Activated naive CD4-positive, alpha-beta T cell treated with anti-CD3 and anti-CD28 coated beads, Interleukin-2, amount 50 U/mL, for 72 hours (primary cell): ENCODE data around the gene TIGAR. TPM values are rescaled to one million over a fixed set of nuclear protein-coding genes. Genes with fewer than 3 reads are reported as not detected.

ENCODE experiments used
- ATAC-seq, 2 donors: fragments of 150-1000 bp; cut with Tn5 transposase; 2 replicates each; pipeline ENCODE4 v1.10.0; 2021; ENCODE audit warnings: mild to moderate bottlenecking in 2 of 2, moderate library complexity in 2 of 2
- DNase-seq, 2 donors: peaks; one replicate each; pipeline ENCODE4 v3.0.0; 2021 to 2022; ENCODE audit warnings: low spot score in 2 of 2
- H3K27ac Mint-ChIP-seq, 2 donors: one replicate each; pipeline ENCODE4 v1.8.0; 2022; ENCODE audit warnings: mild to moderate bottlenecking in 2 of 2, mixed read lengths in 2 of 2
- H3K36me3 Mint-ChIP-seq, 2 donors: one replicate each; pipeline ENCODE4 v1.8.0; 2022; ENCODE audit warnings: mixed read lengths in 2 of 2
- H3K9me3 Mint-ChIP-seq, 2 donors: one replicate each; pipeline ENCODE4 v1.8.0; 2022; ENCODE audit warnings: mixed read lengths in 2 of 2
- total RNA-seq, 2 donors: library from RNA; stranded (reverse); gene quantifications; one replicate each; pipeline ENCODE4 v1.2.3, GENCODE V29; 2022

TIGAR gene
- total RNA-seq, 2 donors from 2014 or later = 3.8 to 17.0 TPM

DNA sequence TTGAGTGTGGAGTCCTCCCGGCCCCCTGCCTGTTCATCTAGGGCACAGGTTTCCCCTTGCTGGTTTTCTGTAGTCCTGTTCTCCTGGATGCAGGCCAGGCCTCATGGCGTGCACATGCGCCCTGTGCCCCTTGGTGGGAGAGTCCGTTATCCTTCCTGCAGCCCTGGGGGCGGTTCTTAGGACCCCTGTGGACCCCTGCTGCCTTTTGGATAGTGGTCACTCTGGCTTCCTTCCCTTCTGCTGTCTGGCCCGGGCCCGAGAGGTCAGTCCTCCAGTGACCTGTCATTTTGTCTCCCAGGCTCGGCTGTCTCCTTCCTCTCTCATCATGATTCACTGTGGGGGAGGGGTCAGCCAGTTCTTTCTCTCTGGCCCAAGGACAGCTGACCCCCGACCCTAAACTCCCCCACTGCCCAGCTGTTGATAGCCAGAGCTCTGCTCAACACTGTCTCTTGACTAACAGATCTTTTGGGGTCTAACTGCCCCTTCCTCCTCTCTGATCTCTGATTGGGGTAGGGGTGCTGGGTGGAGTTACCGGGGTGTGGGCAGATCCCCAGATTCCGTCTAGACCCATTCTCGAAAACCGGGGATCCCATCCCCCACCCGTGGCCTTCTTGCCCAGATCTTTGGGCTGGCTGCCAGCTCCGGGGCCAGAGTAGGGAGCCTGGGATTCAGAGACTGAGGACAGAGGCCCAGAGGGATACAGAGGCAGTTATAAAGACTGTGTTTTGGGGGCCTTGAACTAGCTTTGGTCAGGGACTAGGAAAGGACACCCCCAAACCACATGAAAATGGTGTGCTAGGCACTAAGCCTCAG, 40.5 kb upstream of the TIGAR start:
- H3K36me3 Mint-ChIP-seq = peaks cover 56 to 74% of the 10 kb centered on the region in 2 donors
- ATAC-seq = no peak
- H3K9me3 Mint-ChIP-seq = no peaks in the 10 kb centered on the region
- peak overlapping the region in 1 of 2 donors; percentile 95 for H3K27ac Mint-ChIP-seq
- no peak for DNase-seq

DNA sequence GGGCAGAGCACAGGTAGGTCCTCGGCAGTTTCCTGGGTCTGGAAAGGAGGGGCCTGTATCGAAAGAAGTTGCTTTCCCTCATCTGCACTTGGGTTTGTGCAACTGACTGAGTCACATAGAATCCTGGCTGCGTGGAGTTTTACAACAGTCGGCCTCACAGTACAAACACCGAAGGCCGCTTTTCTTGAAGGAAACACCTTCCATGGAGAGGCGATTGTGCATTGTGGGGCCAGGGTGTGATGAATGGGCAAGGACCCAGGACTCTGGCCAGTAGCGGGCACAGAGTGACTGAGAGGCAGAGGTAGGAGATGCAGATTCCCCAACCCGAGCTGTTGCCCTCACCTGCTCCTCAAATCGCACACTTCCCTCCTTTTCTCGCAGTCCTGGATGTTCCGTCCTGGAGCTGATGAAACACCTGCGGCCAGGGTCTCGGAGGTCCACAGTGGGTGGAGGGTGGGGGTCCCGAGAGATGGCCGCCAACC, 39.8 kb upstream of the TIGAR start:
- Mint-ChIP-seq H3K9me3 (no peaks in the 10 kb centered on the region), H3K36me3 (peaks cover 56 to 74% of the 10 kb centered on the region in 2 donors), H3K27ac (peak overlapping the region in 1 of 2 donors; percentile 95)
- ATAC-seq (no peak), DNase-seq (no peak)

DNA sequence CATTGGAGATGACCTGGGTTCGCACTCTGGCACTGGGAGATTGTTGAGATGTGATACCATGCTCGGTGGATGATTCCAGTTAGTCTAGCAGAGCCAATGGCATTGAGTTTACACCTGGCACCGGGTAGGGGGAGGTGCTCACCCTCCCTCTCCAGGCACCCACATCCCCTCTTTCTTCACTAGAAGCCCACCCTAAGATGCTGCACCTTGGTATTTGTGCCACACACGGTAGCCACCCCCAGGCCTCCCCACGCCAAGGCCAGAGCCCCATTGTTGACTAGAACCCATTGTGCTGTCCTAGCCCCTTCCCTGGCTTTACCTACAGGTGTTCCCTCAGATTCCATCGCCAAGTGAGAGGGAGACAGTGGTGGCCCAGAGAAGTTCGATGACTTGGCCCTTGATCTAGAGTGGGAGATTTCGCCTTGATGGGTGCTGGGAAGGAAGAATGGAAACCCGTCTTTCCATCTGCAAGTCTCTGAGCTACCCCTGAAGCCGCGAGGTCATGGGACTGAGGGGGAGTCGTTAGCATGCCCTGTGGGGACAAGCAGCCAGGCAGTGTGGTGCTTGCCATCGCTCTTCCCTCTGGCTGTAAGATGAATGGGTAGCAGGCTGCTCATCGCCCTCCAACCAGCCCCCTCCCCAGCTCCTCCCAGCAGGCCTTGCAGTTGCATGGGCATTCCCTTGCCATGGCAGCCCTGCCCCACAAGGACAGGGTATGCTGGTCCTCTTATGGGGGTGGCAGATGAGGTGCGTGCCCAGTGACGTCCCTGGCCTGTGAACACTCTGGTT, 38.7 kb upstream of the TIGAR start:
- peak in 1 of 2 donors; percentile 5 for ATAC-seq
- DNase-seq = no peak
- peak overlapping the region; percentile 29 to 87 for H3K27ac Mint-ChIP-seq
- H3K36me3 Mint-ChIP-seq = peaks cover 47 to 70% of the 10 kb centered on the region in 2 donors
- no peaks in the 10 kb centered on the region for H3K9me3 Mint-ChIP-seq

DNA sequence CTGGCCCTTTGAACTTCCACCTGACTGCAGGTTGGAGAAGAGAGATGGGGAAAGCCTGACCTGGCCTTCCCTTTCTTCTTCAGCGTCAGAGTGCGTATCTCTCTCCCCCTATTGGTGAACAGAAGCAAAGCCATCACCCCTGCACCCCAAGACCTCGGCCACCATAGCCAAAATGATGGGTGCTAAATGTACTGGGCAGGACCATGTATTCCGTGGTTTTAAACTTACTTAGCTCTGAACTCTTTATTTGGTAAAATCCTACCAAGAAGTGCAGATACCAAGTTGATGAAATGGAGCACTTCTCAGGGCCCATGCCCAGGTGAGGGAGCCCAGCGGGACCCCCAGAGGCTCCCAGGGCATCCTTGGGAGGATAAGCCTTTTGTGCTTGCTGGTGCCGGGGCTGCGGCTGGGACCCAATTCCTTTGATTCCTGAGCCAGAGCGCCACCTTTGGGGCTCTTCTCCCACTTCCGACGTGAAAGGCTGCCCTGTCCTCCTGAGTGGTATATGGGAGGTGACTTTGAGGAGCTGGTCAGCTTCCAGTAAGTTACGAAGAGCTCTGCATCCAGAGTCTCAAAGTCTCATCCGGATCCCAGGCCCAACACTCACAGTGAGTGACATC, 38.0 kb upstream of the TIGAR start:
- peak in 1 of 2 donors; percentile 5 for ATAC-seq
- Mint-ChIP-seq H3K27ac (peak overlapping the region; percentile 29), H3K9me3 (no peaks in the 10 kb centered on the region), H3K36me3 (peaks cover 45 to 71% of the 10 kb centered on the region in 2 donors)
- no peak for DNase-seq

DNA sequence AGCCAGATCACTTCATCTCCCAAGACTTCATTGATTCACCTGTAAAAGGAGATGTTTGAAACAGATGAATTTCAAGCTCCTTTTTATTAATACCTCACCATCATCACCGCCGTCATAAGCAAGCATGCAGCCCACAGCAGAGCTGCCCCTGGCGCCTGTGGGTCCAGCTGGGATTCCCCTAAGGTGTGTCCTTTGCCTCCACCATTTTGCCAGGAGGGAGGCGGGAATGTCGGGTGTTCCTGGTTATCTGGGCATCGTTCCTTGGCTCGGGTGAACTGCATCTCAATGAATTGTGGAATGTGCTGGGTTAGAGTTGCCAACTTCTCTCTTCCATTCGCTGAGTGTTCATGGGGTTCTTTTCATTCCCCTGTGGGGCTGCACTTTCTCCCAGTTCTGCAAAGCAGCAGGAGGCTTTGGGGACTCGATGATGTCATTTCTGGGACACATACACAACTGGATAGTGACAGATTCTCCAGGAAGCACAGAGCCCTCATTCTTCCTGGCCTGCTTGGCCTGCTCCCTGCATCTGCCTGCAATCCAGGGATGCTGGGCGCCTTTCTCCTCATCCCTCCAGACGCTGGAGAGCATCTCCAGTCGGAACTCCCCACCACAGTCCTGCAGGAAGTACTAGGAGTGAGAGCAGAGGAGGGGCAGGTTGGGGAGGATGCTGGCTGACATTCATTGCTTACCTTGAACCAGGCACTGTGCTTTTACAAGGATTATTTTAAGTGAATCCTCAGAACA, 37.3 kb upstream of the TIGAR start:
- ATAC-seq (no peak), DNase-seq (no peak)
- peaks cover 45 to 71% of the 10 kb centered on the region in 2 donors for H3K36me3 Mint-ChIP-seq
- H3K27ac Mint-ChIP-seq = peak overlapping the region; percentile 28 to 92
- H3K9me3 Mint-ChIP-seq = no peaks in the 10 kb centered on the region

DNA sequence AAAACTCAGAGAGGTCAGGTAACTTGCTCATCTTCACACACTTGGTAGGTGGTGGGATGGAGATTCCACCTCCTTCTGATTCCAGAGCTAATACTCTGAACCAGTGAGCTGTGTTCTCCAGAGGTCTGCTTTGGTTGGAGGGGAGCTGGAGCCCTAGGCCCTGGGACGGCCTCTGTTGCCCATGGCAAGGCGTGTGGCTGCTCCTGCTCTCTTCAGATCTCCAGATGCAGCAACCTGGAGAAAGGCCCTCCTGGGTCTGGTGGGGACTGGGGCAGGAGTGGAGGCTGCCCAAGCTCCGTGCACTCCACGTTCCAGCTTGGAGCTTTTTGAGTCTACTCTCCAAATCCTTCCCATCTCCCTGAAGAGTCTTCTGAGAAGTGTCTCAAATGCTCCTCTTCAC, 36.7 kb upstream of the TIGAR start:
- ATAC-seq (no peak), DNase-seq (no peak)
- H3K9me3 Mint-ChIP-seq = no peaks in the 10 kb centered on the region
- H3K36me3 Mint-ChIP-seq = peaks cover 44 to 71% of the 10 kb centered on the region in 2 donors
- no peak overlapping the region for H3K27ac Mint-ChIP-seq

DNA sequence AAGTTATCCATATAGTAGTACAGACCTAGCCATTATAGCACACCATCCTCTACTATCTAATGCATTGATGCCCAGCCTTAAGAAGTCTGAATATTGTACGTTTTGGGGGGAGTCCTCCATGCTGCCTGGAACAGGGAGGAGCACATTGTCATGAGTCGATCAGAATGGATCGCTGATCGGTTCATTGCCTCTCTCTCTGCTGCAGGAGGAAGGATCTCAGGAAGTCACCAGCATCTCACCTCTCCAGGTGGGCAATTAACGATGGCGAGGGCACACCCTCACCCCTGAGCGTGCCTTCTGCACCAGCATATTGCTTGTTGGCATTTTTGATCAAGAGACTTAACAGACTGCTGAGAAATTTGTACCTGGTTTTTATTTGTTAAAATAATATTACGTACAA, 35.9 kb upstream of the TIGAR start:
- DNase-seq (no peak), ATAC-seq (no peak)
- peaks cover 43 to 73% of the 10 kb centered on the region in 2 donors for H3K36me3 Mint-ChIP-seq
- no peaks in the 10 kb centered on the region for H3K9me3 Mint-ChIP-seq
- peak overlapping the region; percentile 26 to 55 for H3K27ac Mint-ChIP-seq

DNA sequence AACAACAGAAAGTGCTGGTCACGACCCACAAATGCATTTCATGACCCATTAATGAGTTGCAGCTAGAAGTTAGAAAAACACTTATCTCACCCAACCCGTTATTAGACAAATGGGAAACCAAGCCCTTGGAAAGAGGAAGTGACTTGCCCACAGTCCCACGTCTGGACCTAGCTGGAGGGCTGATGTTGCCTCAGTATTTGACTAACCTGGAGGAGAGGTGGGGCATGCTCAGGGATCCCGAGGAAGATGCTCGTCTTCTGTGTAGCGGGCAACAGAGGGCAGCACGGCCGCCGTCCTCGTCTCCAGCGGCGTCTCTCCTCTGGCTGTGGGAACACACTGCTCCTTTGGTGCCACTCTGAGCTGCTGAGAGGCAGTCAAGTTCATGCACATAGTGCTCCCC, 34.8 kb upstream of the TIGAR start:
- Mint-ChIP-seq H3K36me3 (peaks cover 41 to 76% of the 10 kb centered on the region in 2 donors), H3K9me3 (no peaks in the 10 kb centered on the region)
- ATAC-seq = no peak

DNA sequence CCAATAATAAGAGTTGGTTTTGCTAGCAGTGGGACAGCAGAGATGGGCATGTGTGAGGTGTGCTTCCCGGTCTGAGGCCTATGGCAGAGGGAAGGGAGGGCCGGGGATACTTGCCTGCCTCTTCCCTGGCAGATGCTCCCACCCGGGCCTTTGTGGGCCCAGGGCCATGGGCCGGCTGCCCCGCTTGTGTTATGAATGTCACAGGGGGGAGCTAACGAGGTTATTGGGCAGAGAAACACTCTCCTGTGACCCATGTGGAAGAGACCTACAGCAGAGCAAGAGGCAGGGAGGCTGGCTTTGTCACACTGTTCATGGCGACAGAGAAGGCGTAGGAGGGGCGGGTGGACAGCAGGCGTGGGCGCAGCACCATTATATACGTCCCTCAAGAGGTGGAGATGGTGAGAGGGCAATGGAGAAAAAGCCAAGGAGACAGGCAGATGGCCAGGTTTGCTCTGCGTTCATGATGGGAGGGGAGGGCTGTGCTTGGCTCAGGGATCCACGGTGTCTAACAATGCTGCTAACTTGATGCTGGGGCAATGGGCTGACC, 34.2 kb upstream of the TIGAR start:
- ATAC-seq (peak in 1 of 2 donors; percentile 24), DNase-seq (no peak)
- H3K9me3 Mint-ChIP-seq = no peaks in the 10 kb centered on the region
- peaks cover 41 to 77% of the 10 kb centered on the region in 2 donors for H3K36me3 Mint-ChIP-seq
- H3K27ac Mint-ChIP-seq = peak overlapping the region; percentile 4 to 92

More for the DNA sequence above, 34.8 kb upstream of the TIGAR start:
- peak overlapping the region in 1 of 2 donors; percentile 92 for H3K27ac Mint-ChIP-seq
- DNase-seq = no peak

DNA sequence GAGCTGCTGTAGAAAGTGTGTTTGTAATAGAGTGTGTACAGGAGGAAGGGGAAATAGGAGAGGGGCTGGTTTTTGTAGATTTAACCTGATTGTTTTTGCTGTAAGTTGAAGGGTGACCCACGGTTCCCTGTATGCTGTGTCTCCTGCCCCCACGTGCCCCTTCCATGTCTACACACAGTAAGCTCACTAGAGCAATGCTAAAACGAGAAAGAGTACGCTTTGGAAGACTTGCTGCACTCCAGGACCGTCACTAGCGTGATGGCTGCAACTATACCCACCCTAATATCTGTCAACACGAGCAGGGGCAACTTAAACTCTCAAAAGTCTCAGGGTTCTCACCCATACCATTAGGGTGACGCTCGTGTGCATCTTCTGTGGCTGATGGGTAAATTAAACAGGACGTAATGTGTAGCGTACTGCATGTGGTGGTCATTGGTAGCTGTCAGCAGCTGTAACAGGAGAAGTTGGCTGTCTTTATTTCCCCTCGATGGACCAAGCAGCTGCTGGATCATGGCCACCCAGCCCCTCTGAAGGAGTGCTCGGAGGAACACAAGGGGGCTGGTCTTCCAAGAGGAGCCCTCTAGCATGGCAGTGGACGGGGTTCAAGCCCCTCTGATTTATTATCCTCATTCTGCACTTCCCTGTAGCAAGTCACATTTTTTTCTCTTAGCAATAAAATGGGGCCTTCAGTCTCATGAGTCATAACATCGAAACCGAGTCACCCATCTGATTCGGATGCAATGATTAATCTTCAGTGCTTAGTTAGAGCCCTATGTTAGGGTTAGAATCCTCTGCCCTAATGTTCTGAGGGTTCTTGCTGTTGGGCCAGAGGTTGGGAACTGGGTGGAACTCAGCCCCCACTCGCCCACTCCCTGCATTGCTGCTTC, 33.4 kb upstream of the TIGAR start:
- peaks cover 41 to 78% of the 10 kb centered on the region in 2 donors for H3K36me3 Mint-ChIP-seq
- ATAC-seq (peak; percentile 76), DNase-seq (no peak)
- peak overlapping the region; percentile 4 to 95 for H3K27ac Mint-ChIP-seq
- no peaks in the 10 kb centered on the region for H3K9me3 Mint-ChIP-seq

DNA sequence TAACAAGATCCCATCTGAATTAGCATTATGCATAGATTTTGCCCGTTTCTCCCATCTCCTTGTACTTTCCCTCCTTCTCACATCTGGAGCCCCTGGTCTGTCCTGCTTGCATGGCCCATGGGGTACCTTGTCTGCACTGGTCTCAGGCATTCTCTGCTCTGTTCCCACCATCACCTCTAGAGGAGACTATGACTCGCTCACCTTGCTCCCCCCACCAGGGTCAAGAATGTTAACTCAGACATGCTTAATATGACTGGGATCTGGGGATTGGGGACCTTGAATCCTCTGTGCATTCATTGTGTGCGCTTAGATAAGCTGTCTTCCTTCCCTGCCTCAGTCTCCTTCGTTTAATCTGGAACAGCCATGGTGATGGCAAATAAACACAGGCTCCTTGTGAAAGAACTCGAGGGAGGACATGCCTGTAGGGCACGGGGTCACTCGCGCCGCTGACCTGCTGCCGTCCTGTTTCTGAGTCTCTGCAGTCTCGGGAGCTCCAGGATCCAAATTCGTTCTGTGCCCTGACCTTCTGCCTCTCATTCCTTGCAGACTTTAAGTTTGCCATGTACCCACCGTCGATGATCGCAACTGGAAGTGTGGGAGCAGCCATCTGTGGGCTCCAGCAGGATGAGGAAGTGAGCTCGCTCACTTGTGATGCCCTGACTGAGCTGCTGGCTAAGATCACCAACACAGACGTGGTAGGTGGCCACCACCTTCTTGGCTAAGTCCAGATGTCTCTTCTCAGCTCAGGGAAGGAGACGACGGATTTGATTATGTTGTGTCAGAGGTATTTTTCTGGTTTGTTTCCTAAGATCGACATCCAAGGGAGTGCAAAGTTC, 32.5 kb upstream of the TIGAR start:
- DNase-seq (no peak), ATAC-seq (peak; percentile 31 to 41)
- Mint-ChIP-seq H3K9me3 (no peaks in the 10 kb centered on the region), H3K36me3 (peaks cover 43 to 79% of the 10 kb centered on the region in 2 donors), H3K27ac (peak overlapping the region; percentile 4 to 95)

DNA sequence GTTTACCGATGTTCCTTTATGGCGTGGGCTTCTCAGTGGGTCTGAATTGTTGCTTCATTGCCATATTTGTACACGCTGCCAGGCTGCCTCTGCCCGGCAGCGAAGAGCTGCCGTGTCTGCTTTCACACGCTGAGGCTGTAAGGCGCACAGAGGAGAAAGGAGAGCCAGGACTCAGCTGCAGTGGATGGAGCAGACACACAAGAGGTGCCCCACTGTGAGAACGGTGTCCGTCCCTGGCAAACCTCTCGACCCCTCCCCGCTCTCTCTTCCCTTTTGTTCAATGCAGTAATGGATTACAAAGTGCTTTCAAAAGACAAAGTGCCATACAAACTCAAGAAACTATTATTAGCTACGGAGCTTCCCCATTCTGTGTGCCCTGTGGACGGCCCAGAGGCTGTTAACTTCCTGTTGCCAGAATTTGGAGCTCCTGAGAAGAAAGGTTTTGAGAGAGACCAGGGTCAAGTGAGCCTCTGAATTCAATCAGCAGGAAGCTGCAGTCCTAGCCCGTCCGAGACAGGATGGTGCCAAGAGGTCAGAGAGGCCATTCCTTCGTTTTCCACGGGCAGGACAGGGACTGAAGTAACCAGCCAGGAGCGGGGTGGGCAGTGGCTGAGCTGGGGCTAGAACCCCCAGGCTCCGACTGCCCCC, 31.7 kb upstream of the TIGAR start:
- peaks cover 44 to 81% of the 10 kb centered on the region in 2 donors for H3K36me3 Mint-ChIP-seq
- peak overlapping the region in 1 of 2 donors; percentile 95 for H3K27ac Mint-ChIP-seq
- DNase-seq (no peak), ATAC-seq (no peak)
- H3K9me3 Mint-ChIP-seq = no peaks in the 10 kb centered on the region

DNA sequence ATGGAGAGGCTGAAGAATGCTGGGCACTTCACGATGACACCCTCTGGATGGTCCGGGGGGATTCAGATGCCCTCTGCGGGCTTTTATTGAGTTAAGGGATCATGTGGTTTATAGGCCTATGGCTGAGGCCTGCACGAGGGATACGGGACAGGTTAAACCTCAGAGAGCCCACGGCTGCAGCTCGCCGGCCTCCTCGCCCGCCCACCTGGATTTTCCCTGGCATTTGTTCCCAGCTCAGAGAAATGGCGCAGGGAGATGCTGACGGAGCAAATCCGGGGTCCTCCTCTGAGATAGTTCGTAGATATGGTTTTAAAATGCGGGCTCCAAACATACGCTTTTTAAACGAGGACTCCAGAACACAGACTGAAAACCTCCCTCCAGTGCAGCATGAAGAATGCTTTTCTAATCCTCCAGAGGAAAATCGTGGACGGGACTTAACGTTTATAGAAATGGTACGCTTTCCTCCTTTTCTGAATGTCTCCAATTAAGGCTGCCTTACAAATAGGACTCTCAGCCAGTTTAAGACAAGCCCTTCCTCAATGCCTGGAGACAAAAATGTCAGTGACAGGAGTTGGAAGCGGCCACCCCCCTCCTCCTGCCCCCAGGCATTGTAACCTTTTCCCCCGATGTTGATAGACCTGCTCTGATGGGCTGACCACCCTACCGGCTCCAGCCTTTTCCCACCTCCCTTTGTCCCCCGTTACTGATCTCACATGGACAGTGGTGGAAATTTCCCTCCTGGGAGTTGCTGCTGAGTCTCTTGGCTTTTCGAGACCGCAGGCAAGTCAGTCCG, 30.8 kb upstream of the TIGAR start:
- H3K36me3 Mint-ChIP-seq = peaks cover 52 to 88% of the 10 kb centered on the region in 2 donors
- no peaks in the 10 kb centered on the region for H3K9me3 Mint-ChIP-seq
- peak overlapping the region; percentile 9 to 91 for H3K27ac Mint-ChIP-seq
- no peak for DNase-seq
- ATAC-seq = no peak
